Spleen (tissue), 7 donors: ENCODE results near the gene PODXL2.

Experiments used
- POLR2A ChIP-seq, 3 donors: fragments of 450-650 bp; IDR thresholded peaks; one replicate each; pipeline ENCODE4 v1.5.1; 2017; ENCODE audit warnings: antibody characterized with exemption in 3 of 3, mild to moderate bottlenecking in 1 of 3
- POLR2AphosphoS5 ChIP-seq, 3 donors: sonication (generic); formaldehyde crosslinking; IDR thresholded peaks; one replicate each; pipeline ENCODE4 v1.5.1; 2017; ENCODE audit warnings: antibody characterized with exemption in 3 of 3
- TF ChIP-seq, protein P1 (sequence below), 11 experiments: fragments of 200-600 bp in 7 of 11; fragments of 450-650 bp in 4 of 11; sonication (generic) in 4 of 11; IDR thresholded peaks in 8 of 11; conservative IDR thresholded peaks in 3 of 11; 1 replicate in 7 of 11; 2 replicates in 4 of 11; pipeline versions ENCODE4 v1.4.0 to v1.8.0; 2016 to 2021; ENCODE audit warnings: antibody characterized with exemption in 11 of 11, inconsistent platforms in 4 of 11, mild to moderate bottlenecking in 1 of 11
- donor health status: DM: no; HTN: no; CAD: no; lungs with moderate emphysema.
- donor health status: DM: no; HTN: no; CAD: no.
- donor health status: DM: no; HTN: no; CAD: no.

DNA sequence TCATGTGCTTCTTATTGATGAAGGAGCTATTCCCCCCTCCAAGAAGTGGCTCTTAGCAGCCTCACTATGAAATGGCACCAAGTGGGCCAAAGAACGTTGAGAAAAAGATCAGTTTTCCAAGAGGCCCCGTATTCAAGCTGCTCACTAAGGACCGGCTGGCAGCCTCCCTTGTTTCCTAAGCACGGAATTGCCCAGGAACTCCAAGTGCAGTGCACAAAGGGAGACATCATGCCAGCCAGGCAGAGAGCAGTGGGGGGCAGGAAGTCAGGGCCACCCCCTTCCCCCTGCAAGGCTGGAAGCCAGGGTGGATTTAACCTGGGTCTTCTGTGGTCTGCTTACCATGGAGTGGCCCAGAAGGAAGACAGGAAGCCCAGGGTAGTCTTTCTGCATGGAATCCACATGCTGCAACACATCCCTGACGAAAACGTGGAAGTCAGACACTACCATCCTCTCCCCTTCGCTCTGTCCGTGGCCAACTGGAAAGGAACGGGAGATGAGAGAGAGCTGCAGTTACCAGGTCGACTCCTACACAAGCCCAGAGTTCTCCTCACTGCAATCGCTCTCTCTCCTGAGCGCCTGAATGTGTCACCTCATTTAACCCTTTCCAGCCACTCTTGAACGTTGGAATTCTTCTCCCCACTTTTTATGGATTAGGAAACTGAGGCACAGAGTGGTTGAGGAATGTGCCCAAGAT lies 93.3 kb downstream of the PODXL2 start:
- peak in 1 of 3 donors; percentile 17 for TF ChIP-seq POLR2AphosphoS5 (IDR thresholded peaks at IDR 0.05)
- TF ChIP-seq POLR2A (IDR thresholded peaks at IDR 0.05): no peak
- TF ChIP-seq, protein P1, sequence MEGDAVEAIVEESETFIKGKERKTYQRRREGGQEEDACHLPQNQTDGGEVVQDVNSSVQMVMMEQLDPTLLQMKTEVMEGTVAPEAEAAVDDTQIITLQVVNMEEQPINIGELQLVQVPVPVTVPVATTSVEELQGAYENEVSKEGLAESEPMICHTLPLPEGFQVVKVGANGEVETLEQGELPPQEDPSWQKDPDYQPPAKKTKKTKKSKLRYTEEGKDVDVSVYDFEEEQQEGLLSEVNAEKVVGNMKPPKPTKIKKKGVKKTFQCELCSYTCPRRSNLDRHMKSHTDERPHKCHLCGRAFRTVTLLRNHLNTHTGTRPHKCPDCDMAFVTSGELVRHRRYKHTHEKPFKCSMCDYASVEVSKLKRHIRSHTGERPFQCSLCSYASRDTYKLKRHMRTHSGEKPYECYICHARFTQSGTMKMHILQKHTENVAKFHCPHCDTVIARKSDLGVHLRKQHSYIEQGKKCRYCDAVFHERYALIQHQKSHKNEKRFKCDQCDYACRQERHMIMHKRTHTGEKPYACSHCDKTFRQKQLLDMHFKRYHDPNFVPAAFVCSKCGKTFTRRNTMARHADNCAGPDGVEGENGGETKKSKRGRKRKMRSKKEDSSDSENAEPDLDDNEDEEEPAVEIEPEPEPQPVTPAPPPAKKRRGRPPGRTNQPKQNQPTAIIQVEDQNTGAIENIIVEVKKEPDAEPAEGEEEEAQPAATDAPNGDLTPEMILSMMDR (IDR thresholded peaks at IDR 0.05 in 8 of 11, conservative IDR thresholded peaks at IDR 0.05 in 3 of 11): no peak
